IPS-NIHi7 (cell line): ENCODE data around the gene ADRA2B.
"Not testable (repeated sequence)": the region's sequence is repeated elsewhere in the genome, so short reads cannot be mapped to it uniquely, and the experiment has no call there.

Experiments used
- DNase-seq: peaks from one replicate; pipeline ENCODE4 v3.0.0; 2012; ENCODE audit warnings: mixed read lengths; ENCODE audit errors: extremely low spot score

ADRA2B gene

DNA sequence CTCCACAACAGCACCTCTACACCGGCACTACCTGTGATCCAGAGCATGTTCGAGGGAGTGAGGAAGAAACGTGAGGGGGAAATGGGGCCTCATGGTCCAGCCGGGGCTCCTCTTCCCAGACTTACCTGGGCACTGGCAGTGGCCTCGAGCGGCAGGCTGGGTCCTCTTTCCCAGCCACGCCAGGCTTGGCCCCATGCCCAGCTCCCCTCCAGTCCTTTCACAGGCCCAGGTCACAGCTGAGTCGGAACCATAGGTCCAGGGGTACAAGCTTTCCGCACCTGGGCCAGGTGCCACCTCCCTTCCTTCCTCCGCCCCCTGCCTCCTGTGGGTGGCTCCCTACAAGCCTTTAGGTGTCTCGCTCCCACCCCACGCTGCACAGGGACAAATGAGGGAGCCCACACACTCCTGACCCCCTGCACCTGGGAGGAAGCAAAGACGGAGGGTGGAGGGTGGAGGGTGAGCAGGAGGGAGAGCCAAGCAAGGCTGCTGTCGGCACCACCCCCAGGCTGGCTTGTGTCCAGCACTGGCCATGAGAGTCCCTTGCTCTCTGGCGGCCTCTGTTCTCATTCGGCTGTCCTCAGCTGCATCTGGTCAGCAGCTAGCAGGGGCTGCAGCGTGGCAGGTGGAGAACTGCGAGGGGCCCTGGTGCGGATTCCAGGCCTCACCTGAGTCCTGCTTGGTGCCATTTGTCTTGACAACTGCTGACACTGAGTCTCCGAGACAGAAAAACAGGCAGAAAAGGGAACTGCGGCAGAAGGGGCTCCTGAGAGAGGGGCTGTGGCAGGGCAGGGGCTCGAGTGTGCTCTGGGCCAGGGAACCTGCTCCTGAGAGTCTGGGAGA, 26.8 kb downstream of the ADRA2B start:
- DNase-seq: peak; percentile 22

DNA sequence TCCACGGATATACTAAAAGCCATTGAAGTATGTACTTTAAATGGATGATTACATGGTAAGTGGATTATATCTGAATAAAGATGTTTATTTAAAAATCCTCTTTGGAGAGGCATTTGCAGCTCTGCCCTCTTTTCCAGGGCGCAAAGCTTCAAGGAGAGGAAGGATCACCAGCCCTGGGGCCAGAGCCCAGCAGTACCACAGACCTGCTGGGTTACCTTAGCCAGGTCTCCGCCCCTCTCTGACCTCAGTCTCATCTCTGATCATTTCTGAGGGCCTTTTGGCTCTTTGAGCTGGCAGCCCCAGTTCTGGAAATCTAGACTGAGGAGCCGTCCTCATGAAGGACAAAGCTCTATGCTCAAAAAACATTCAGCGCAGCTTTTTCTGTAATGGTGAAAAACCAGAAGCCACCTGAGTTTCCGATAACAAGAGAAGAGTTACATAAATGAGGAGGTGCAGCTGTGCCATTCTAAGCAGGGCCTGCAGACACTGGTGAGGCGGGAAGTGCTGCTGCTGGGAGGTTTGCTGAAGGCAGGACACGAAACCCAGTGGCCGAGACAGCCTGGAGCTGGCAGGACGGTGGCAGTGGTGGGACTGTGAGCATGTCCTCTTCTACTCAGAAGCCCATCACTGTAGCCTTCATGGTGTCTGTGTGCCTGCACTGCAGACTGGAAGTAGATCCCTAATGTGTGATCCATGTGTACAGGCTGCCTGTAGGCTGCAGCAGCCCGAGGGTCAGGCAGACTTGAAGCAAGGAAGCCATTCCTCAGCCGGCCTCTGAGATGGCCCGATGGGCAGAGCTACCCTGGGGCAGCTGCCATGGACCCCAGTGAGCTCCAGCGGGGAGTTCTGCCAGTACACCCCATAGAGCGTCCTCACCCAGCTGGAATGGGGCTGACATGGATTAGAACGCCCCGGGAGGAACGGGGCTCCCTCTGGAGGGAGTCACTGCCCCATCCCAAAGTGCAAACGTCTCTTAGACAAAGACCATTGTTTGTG, 27.7 kb downstream of the ADRA2B start:
- DNase-seq: peak; percentile 13

DNA sequence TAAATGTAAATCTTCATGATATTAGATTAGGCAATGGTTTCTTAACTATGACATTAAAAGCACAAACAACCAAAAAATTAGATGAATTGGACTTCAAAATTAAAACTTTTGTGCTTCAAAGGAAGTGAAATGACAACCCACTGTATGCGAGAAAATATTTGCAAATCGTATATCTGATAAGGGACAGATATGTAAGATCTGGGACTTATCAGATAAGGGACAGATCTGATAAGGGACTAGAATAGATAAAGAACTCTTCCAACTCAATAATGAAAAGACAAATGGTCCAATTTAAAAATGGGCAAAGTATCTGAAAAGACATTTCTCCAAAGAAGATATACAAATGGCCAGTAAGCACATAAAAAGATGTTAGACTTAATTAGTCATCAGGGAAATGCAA, 29.2 kb downstream of the ADRA2B start:
- no peak for DNase-seq

DNA sequence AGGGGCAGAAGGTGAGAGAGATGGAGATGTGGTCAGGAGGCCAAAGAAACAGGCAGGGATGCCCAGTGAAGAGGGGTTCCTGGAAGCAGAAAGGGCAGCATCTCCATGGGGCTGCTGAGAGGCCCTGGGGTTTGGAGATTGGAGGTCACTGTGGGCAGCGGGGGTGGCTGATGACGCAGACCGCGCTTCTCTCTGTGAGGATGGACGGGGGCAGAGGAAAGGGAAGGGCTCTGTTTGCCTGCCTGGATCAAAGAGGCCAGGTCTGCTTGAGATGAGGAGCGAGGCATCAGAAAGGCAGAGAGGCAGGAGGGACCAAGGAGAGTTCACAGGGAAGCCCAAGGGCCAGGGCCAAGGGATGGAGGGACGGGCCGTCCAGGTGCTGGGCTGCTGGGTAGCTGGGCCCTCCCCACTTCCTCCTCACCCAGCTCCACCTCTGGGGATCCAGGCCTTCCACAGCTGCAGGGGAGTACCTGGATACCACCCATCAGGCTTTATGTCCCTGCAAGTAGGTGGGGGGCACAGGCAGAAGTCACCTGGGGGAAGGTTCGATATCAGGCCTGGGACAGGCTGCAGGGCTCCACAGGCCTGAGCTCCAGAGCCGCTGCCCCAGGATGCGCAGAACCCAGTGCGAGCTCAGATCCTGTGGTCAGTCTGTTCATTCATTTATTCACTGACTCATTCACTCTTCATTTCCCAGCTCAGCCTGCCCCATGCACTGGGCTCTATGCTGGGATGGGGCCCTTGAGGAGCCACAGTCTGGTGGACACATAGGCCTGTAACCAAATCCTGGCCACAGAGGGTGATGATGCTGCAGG, 30.6 kb downstream of the ADRA2B start:
- DNase-seq: peak; percentile 3

DNA sequence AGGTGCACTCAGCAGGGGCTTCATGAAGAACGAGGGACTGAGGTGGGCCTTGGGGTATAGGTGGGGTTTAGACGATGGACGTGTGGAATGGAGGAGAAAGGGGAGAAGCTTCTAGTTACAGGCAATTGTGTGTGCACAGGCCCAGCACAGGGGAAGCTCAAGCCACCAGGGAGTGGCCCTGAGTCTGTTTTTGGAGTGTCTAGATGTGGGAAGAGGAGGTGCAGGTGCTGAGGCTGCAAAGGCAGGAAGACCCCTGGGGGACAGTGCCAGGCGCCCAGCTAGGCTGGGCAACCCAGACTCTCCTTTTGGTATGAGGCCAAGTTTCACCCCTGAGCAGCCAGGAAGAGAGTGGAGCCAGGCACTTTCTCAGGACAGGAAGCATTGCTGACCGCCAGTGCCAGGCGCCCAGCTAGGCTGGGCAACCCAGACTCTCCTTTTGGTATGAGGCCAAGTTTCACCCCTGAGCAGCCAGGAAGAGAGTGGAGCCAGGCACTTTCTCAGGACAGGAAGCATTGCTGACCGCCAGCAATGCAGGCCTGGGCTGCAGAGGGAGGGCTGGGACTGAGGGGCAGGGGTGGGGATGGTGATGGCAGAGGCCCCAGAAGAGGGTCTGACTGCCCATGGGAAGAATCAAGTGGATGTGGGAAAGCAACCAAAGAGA, 31.4 kb downstream of the ADRA2B start:
- not testable (repeated sequence) for DNase-seq

DNA sequence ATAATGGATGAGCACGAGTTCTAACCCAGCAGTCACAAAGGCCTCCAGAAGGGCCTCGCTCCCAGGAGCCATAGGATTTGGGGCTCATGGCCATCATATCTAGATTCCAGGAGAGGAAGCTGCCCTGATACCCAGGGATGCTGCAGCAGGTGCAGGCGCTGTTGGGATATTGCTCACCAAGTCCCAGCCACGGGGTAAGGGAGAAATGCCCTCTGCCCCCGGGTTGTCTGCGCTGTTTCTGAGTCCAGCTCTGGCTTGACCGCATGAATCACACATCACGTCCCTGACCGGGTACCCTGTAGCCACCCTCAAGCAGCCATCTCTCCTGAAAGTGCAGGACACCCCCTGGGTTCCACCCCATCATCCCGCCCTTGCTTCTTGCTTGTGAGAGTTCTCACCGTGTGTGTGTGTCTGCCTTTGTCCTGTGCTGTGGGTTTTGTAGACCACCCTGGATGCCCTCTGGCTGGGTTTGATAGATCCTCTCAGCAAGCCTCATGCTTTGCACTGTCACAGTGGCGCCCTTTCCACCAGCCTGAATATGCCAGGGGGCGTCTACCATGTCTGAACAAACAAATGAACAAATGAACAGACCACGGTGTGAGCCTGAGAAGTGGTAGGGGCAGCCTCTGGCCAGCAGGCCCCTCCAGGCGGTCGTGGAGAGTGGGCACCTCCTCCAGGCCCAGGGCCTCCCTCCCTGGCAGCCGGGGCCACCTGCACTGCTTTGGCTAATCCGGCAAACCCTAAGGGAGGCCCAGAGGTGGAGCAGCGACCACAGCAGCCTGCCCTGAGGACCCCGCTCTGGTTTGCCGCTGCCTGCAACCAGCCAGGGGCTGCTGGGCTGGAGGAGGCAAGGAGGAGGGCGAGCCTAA, 32.1 kb downstream of the ADRA2B start:
- peak; percentile 3 for DNase-seq

DNA sequence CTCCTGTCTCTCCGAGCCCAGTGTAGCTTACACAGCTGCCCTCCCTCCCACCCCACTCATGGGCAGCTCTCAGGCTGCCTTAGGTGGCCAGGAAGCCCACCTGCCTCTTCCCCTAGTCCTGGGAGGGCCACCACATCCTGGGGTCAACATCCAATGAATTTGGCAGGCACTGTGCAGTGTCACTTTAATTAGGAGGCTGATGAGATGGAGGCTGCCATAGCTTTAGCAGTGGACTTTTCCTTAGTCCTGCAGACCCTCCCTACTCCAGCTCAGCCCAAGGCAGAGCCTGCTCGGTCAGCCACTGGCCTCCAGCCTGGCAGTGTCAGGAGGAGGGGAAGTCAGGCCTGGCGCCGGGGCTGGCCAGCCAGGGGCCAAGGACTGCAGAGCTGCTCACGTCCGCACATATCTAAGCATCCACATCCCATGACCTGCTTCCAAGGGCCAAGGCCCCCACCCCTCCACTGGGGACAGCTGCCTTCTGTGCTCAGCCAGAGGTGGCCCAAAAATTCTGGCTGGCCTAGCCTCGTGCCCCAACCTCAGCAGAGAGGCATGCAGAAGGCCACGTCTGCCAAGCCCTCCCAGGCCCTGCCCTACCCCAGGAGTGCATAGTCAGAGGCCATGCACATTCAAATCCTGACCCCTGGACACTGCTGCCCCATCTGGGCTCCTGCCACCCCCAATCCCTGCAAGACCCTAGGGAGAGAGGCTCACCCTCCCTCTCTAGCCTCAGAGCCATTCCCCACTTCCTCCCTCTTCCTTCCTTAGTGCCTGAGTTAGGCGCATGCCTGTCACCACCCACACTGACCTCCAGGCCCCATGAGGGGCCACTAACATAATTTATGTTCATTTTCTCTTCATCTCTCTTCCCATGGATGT, 33.1 kb downstream of the ADRA2B start:
- DNase-seq: peak; percentile 3

DNA sequence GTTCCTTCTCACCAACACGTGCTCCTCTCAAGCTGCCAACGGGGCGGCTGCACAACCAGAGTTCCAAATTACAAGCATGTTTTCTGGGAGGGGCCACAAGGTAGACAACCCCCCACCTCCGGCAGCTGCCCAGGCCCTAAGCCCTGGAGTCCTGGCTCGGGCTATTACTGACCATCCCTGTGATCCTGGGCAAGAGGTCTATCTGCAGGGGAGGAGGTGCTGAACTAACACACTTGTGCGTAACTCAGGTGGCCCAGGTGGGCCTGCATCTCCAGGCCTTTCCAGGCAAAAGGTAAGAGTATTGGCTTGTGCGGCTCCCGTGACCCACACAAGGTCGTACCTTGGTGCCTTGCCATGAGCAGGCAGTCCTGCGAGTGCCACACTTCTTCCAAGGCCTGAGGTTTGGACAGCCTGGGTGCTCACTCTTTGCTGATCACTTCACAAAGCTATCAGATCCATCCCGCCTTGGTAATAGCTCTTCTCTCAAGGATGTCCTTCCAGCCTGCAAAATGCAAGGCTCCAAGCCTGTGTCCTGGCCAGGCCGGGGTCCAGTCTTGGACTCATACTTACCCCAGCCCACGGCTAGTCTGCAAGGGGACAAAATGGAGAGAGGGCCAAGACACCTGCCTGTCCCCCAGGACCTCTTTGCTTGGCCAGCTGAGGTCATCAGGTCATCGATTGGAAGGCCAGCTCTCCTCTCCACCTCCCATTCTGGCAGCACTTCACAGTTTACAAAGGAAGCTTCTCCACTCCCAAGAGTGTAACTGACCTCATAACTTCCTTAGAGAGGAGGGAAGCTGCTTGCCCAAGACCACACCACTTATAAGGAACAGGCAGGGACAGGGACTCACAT, 33.9 kb downstream of the ADRA2B start:
- no peak for DNase-seq

DNA sequence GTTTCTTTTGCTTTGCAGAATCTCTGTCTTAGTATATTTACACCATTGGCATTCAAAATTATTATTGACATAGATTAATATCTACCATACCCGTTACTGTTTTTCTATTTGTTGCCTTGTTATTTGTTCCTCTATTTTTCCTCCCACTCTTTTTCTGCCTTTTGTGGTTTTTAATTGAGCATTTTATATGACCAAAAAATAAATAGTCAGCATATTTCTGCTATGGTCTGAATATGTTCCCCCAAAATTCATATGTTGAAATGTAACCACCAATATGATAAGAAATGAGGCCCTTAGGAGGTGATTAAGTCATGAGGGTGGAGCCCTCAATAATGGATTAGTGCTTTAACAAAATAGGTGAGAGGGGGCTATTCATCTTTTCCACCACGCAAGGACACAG, 35.3 kb downstream of the ADRA2B start:
- no peak for DNase-seq

DNA sequence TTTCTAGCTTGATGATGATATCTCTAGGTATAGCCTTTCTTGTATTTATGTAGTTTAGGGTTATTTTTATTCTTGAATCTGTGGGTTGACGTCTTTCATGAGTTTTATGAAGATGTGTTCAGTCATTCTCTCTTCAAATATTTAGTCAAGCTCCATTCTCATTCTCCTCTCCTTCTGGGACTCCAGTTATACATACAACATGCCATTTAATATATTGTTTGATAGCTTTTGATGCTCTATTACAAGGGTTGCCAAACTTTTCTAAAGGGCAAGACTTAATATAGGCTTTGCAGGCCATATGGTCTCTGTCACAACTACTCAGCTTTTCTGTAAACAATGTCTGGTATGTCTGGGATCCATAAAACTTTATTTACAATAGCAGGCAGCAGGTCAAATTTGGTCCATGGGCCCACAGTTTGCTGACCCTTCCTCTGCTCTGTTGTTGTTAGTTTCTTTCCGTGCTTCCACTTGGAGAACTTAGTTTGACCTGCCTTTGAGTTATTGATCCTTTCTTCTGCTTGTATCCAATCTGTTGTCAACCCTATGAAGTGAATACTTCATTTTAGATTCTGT, 41.1 kb downstream of the ADRA2B start:
- DNase-seq: no peak

DNA sequence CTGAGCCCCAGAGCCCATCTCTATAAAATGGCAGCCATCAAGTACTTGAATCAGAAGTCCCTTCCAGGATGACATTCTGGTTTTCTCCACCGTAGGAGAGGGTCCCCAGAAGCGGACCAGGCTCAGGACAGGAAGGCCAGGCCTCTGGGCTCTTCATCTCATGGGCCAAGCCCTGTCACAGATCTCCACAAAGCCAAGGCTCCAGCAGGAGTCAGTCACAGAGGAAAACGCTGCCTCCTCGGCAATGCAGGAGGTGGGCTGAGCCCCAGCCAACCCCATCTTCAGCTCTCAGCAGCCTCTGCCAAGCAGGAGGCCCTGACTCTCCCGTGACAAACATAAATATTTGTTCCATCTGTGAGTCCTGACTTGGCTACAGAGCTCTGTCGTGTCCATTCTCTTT, 42.2 kb downstream of the ADRA2B start:
- DNase-seq: no peak

DNA sequence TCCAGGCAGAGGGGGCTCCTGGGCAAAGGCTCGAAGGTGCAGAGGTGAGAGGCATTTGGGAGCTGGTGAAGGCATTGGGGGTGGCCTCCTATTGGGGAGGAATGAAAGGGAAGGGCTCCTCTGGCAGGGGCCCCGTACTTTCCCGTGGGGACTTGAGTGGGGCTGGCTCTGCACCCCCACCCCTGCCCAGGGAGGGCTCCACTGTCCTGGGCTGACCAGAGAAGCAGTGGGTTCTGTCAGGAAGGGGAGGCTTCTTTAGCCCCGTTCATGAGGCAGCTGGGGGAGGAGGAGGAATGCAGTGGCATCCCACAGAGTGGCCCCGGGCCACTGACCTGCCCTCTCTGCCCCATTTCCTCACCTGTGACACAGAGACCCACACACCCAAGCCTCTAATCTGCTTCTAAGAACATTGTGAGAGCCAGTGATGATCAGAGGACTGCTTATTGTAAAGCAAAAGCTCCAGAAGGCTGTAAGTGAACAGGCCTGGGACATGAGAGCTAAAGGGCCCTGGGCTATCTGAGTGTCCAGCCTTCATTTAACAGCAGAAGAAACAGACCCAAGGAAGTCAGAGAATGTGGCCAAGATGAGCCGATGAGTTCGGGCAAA, 43.1 kb downstream of the ADRA2B start:
- no peak for DNase-seq

DNA sequence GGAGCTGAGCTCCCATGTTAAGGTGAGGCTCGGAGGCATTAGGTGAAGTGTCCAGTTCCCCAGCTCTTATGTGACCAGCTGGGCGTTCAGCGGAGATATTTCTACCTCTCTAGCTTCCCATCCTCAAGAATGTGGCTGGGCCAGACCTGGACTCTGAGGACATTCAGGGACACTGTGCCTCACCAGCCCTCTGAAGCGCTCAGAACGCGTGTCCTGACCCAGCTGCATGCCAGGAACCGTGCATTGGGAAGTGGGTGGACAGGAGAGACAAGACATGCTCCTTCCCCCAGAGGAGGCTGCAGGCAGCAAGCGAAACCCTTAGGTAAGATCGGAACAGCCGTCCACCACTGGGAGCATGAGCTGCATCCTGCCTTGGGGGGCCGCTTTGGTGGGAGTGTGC, 43.6 kb downstream of the ADRA2B start:
- DNase-seq: no peak

DNA sequence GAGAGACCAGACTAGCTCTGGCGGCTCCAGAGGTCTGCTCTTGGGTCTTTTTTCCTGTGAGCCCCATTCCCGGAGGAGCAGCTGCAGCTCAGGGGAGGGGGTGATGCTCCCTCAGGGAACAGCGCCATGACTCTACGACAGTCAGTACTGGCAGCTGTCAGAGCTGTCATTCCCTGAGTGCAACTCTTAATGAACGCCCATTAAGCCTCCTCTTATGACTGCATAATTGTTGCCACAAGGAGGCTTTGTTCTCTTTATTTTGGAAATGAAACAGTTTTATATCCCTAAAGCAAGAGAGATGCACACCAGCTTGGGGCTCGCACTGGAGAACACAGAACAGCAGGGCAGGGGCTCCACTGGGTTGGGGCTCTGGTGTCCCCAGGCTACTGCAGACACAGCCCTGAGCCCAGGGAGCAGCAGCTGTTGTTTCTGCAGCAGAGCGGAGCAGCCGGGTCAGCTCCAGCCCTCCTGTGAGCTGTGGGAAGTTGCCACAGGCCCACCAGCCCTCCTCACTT, 44.3 kb downstream of the ADRA2B start:
- DNase-seq: not testable (repeated sequence)

DNA sequence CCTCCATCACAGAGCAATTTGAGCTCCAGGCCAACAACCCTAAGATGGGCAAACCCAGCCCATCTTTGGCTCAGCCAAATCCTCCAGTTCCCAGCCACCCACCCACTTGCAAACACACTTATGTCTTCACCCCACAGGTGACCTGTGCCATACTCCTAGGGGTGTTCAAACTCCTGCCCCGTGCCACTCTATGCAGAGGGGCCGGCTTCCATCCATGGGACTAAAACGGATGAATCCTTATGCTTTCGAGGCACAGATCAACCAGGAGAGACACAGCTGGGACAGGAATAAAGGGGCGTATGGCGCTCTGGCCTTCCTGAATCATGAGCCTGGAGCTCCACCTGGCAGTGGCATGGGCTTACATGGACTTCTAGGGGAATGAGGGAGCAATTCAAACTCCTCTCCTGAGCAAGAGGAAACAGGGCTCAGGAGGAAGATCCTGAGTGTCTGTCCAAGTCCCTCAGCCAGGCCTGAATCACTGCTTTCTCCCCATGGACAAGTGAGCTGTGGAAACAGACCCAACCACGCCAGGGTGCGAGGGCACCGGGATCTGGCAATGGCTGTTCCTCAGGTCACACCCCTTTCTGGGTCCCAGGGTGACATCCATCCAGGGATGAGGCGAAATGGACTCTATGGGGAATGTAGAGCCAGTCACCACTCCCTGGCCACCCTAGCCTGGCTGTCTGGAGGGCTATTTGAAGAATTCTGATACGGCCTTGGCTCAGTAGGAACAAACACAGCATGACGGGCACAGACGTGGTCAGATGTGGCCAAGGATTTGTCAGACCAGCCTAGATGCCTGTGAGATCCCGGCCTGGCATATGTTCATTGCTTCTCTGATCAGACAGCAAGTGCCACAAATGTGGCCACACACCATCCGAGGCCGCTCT, 45.0 kb downstream of the ADRA2B start:
- DNase-seq: not testable (repeated sequence)

DNA sequence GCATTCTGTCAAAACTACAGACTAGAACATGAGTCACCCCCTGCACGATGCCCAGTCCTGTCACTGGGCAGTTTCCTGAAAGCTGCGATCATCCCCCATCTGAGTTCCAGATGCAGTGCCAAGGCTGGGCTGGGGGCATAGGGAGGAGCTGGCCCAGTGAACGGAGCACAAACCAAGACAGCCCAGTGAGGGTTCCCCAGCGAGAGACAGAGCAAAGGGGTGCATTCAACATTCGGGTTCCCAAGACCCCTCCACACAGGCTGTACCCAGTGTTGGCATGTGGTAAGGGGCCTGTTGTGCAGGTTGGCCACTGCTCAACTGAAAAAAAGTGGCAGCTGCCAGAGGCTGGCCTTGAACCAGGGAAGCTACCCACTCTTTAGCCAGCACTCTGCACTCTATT, 46.0 kb downstream of the ADRA2B start:
- DNase-seq: not testable (repeated sequence)
